Measurements from ENCODE around the gene GLI1.

DNA sequence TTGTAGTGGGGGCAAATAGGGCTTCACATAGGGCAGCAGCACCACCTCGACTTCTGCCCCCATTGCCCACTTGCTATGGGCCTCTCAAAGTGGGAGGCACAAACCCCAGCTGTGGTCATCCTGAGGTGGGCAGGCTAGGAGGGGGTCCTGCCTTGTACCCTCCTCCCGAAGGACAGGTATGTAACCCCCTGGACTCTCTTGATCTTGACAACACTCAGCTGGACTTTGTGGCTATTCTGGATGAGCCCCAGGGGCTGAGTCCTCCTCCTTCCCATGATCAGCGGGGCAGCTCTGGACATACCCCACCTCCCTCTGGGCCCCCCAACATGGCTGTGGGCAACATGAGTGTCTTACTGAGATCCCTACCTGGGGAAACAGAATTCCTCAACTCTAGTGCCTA is 12.1 kb downstream of the GLI1 start:
- no peak for TF ChIP-seq EZH2 (IDR thresholded peaks at IDR 0.05; ENCODE audit: borderline replicate concordance, low read depth, low read length, severe bottlenecking)
- TF ChIP-seq, protein P1, sequence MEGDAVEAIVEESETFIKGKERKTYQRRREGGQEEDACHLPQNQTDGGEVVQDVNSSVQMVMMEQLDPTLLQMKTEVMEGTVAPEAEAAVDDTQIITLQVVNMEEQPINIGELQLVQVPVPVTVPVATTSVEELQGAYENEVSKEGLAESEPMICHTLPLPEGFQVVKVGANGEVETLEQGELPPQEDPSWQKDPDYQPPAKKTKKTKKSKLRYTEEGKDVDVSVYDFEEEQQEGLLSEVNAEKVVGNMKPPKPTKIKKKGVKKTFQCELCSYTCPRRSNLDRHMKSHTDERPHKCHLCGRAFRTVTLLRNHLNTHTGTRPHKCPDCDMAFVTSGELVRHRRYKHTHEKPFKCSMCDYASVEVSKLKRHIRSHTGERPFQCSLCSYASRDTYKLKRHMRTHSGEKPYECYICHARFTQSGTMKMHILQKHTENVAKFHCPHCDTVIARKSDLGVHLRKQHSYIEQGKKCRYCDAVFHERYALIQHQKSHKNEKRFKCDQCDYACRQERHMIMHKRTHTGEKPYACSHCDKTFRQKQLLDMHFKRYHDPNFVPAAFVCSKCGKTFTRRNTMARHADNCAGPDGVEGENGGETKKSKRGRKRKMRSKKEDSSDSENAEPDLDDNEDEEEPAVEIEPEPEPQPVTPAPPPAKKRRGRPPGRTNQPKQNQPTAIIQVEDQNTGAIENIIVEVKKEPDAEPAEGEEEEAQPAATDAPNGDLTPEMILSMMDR (IDR thresholded peaks at IDR 0.05; ENCODE audit: borderline replicate concordance, extremely low read depth, low read length, poor library complexity, severe bottlenecking), result no peak
